ENCODE data around the gene TK1.

The TK1 gene

DNA sequence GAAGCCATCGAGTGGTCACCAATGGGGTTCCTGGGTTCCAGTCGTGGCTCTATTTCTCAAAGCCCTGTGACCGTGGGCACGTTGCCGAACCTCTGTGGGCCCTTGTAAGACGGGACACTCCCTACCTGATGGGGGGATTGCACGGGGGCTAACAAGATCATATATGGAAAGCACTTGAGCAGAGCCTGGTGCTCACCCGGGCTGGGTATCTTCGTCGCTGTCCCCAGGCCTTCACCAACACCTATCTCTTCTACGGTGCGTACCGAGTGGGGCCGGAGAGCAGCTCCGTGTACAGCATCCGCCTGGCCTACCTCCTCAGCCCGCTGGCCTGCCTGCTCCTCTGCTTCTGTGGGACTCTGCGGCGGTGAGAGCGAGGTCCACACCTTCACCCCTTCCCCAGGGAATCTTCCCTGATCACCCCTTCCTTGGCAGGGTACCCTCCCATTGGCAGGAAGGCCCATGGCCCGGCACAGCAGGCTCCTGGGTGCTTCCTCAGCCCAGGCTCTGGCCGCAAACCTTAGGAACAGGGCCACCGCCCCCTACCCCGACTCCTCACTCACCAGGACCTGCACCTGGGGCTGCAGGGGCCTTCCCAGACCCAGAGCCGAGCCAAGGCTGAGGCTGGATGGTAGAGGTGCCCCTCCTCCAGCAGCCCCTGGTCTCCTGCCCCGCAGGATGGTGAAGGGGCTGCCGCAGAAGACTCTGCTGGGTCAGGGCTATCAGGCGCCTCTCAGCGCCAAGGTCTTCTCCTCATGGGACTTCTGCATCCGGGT, 53.5 kb downstream of the TK1 start:
- H3K4me3 ChIP-seq (ENCODE audit: low read length): no peak overlapping the region
- H3K27ac ChIP-seq (ENCODE audit: low read length): no peak overlapping the region
- peaks cover 40% of the 10 kb centered on the region for H3K27me3 ChIP-seq (ENCODE audit: control insufficient read depth, insufficient read depth, low read length)
- no peaks in the 10 kb centered on the region for H3K9me3 ChIP-seq (ENCODE audit: control insufficient read depth, low read depth, low read length)
- H3K9ac ChIP-seq (ENCODE audit: low read length): no peak overlapping the region
- no peaks in the 10 kb centered on the region for H3K36me3 ChIP-seq (ENCODE audit: control insufficient read depth, low read depth, low read length)
- H3K4me1 ChIP-seq (ENCODE audit: control insufficient read depth, low read depth, low read length): peaks cover 3% of the 10 kb centered on the region

DNA sequence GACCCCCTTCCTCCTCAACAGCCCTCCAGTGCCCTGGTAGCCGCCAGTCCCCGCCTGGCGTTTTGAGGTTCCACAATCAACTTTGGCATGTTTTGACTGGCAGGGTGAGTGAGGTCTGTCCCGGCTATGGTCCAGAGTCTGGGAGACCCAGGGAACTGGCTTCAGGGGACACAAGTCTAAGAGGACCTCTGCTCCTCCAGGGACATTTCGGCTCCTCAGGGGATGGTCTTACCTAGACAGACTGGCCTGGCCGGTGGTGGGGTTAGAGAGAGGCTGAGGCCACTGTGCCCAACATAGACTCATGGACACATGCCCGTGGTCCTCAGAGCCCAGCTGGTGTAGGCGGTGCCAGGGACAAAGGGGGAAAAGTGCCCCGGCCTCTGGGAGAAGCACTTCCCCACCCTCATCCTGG, 54.1 kb downstream of the TK1 start:
- Histone ChIP-seq H3K36me3 (ENCODE audit: control insufficient read depth, low read depth, low read length) (no peaks in the 10 kb centered on the region), H3K27ac (ENCODE audit: low read length) (no peak overlapping the region), H3K27me3 (ENCODE audit: control insufficient read depth, insufficient read depth, low read length) (peaks cover 40% of the 10 kb centered on the region), H3K4me1 (ENCODE audit: control insufficient read depth, low read depth, low read length) (peaks cover 3% of the 10 kb centered on the region), H3K9ac (ENCODE audit: low read length) (no peak overlapping the region), H3K9me3 (ENCODE audit: control insufficient read depth, low read depth, low read length) (no peaks in the 10 kb centered on the region), H3K4me3 (ENCODE audit: low read length) (no peak overlapping the region)

DNA sequence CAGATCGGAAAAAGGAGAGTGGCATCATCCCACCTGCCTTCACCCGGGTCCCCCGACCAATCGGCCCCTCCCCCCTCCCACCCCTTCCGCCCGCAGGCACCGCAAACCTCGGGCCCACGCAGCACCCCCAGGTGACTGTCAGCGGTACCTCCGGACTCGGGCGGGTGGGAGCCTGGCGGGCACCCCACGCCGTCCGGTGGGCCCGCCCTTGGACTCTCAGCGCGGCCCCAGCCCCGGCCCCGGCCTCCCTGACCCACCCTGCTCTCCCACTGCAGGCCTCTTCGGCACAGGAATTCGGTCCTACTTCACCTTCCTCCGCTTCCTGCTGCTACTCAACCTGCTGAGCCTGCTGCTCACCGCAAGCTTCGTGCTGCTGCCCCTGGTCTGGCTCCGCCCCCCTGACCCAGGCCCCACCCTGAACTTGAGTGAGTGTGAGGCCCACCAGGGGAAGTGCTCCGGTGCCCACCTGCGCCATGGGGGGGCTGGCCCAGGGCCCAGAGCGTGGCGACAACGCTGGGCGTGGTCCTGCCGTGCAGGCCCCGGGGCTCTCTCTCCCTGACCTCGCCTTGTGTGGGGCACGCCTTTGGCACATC, 54.7 kb downstream of the TK1 start:
- no peak overlapping the region for H3K9ac ChIP-seq (ENCODE audit: low read length)
- peaks cover 4% of the 10 kb centered on the region for H3K4me1 ChIP-seq (ENCODE audit: control insufficient read depth, low read depth, low read length)
- H3K27ac ChIP-seq (ENCODE audit: low read length): no peak overlapping the region
- no peaks in the 10 kb centered on the region for H3K36me3 ChIP-seq (ENCODE audit: control insufficient read depth, low read depth, low read length)
- H3K27me3 ChIP-seq (ENCODE audit: control insufficient read depth, insufficient read depth, low read length): peaks cover 40% of the 10 kb centered on the region
- H3K9me3 ChIP-seq (ENCODE audit: control insufficient read depth, low read depth, low read length): no peaks in the 10 kb centered on the region
- peak overlapping the region; percentile 25 for H3K4me3 ChIP-seq (ENCODE audit: low read length)

DNA sequence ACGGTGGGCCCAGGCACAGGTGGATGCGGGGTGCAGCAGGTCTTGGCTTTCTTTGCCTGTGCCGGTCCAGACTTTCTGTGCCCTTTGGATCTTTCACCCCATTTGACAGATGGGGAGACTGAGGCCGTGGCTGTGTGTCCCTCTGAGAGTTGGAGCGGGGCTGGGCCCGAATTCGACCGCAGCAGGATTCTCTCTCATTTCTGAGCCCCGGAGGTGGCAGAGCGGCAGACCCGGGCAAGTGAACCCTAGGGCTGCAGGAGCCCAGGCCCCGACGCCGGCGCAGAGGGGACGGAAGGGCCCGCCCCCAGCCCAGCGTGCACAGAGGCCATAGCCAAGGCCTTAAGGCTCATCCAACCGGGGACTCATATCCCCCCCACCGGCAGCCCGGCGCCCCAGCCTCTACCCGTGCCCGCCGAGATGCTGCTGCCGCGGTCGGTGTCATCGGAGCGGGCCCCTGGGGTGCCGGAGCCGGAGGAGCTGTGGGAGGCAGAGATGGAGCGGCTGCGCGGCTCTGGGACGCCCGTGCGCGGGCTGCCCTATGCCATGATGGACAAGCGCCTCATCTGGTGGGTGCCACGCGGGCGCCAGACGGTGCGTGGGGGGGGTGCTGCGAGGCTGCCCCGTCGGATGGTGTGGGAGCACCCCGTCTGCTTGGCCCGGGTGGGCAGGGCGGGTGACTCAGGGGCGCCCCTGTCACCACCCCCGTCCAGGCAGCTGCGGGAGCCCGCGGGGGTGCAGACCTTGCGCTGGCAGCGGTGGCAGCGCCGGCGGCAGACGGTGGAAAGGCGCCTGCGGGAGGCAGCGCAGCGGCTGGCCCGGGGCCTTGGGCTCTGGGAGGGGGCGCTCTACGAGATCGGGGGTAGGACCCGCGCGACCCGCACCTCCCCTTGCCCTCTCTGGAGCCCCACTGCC, 55.4 kb downstream of the TK1 start:
- H3K9ac ChIP-seq (ENCODE audit: low read length): no peak overlapping the region

DNA sequence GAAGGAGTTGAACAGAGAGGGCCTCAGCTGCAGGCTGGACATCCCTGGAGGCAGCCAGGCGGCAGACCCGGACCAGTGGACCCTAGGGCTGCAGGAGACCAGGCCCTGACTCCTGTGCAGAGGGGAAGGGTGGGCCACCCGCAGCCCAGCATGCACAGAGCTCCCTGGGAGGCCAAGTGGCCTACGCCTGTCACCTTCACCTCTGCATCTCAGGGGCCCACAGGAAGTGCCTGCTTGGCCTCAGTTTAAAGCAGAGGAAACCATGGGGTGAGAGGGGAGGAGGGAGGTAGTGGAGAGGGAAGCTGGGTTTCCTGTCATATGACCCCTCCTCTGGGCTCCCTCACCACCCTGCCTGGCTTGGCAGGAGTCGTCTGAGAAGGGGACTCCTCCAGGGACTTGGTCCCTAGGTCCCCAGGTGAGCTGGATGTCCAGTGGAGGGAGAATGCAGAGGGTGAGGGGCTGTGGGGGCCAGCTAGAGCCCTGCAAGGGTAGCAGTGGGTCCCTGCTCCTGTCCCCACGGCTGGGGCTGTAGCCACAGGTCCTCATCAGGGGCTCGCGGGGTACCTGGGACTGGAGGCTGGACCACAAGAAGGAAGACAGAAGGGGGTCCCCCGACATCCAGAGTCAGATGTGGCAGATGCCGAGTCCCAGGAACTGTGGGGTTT, 56.3 kb downstream of the TK1 start, which contains the start of gene TMC8:
Gene TMC8 (plus strand): TSS at position 335 of the 665 bp plus-strand sequence. CDS start 818 bp downstream, outside the sequence.
- H3K27me3 ChIP-seq (ENCODE audit: control insufficient read depth, insufficient read depth, low read length): peaks cover 40% of the 10 kb centered on the region
- H3K27ac ChIP-seq (ENCODE audit: low read length): no peak within 1 kb of the TSS
- H3K4me1 ChIP-seq (ENCODE audit: control insufficient read depth, low read depth, low read length): peaks cover 8% of the 10 kb centered on the region
- H3K4me3 ChIP-seq (ENCODE audit: low read length): no peak within 1 kb of the TSS
- H3K36me3 ChIP-seq (ENCODE audit: control insufficient read depth, low read depth, low read length): no peaks in the 10 kb centered on the region
- no peaks in the 10 kb centered on the region for H3K9me3 ChIP-seq (ENCODE audit: control insufficient read depth, low read depth, low read length)
- no peak within 1 kb of the TSS for H3K9ac ChIP-seq (ENCODE audit: low read length)

More for the DNA sequence above, 55.4 kb downstream of the TK1 start:
- Histone ChIP-seq H3K4me3 (ENCODE audit: low read length) (peak overlapping the region; percentile 25), H3K4me1 (ENCODE audit: control insufficient read depth, low read depth, low read length) (peaks cover 8% of the 10 kb centered on the region), H3K27me3 (ENCODE audit: control insufficient read depth, insufficient read depth, low read length) (peaks cover 40% of the 10 kb centered on the region), H3K36me3 (ENCODE audit: control insufficient read depth, low read depth, low read length) (no peaks in the 10 kb centered on the region), H3K9me3 (ENCODE audit: control insufficient read depth, low read depth, low read length) (no peaks in the 10 kb centered on the region), H3K27ac (ENCODE audit: low read length) (no peak overlapping the region)

DNA sequence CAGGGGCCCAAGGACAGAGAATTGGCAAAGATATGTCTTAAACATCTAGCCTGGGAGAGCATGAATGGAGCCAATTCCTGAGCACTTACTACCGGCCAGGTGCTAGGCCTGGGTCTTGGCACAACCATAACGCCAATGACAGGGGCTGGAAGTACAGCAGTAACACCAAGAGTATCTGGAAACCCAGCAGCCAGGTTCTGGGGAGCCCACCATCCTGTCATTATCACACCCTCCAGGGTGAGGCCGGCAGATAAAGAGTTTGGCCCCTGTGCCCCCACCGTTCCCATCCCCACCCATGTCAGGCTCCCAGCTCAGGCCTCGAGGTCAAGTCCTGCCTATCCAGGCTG, 56.8 kb downstream of the TK1 start:
- peaks cover 8% of the 10 kb centered on the region for H3K4me1 ChIP-seq (ENCODE audit: control insufficient read depth, low read depth, low read length)
- H3K36me3 ChIP-seq (ENCODE audit: control insufficient read depth, low read depth, low read length): no peaks in the 10 kb centered on the region
- H3K9ac ChIP-seq (ENCODE audit: low read length): no peak overlapping the region
- no peaks in the 10 kb centered on the region for H3K9me3 ChIP-seq (ENCODE audit: control insufficient read depth, low read depth, low read length)
- no peak overlapping the region for H3K27ac ChIP-seq (ENCODE audit: low read length)
- peaks cover 40% of the 10 kb centered on the region for H3K27me3 ChIP-seq (ENCODE audit: control insufficient read depth, insufficient read depth, low read length)
- no peak overlapping the region for H3K4me3 ChIP-seq (ENCODE audit: low read length)

DNA sequence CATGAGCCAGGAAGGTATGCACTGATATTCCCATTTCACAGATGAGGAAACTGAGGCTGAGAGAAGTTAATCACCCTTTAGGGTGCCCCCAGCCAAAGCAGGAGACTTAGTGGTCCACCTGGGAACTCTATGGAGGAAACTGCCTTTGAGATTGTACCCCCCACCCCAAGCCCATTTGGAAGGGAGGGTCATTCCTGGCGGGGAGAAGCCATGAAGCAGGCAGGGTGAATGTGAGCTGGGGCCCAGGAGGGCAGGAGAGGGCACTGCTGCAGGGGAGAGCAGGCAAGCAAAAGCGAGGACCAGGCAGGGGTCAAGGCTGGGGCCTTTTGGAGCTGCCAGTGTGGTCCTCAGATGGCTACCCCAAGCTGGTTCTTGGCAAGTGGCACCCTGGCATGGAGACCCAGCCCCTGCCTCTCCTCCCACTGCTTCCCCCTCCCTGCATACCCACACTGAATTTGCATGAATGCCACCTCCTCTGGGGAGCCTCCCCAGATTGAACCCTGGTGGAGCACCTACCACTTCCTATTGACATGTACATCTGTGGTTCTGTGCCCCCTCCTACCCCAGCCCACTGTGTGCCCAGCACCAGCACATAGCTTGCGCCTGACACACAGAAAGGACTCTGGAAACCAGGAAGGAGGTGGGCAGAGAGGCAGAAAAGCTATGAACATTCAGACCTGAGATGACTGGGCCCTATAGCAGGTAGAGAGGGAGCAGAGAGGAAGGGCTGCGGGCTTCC, 57.3 kb downstream of the TK1 start:
- no peak overlapping the region for H3K27ac ChIP-seq (ENCODE audit: low read length)
- peaks cover 8% of the 10 kb centered on the region for H3K4me1 ChIP-seq (ENCODE audit: control insufficient read depth, low read depth, low read length)
- peaks cover 40% of the 10 kb centered on the region for H3K27me3 ChIP-seq (ENCODE audit: control insufficient read depth, insufficient read depth, low read length)
- H3K4me3 ChIP-seq (ENCODE audit: low read length): no peak overlapping the region
- H3K9ac ChIP-seq (ENCODE audit: low read length): no peak overlapping the region
- no peaks in the 10 kb centered on the region for H3K36me3 ChIP-seq (ENCODE audit: control insufficient read depth, low read depth, low read length)
- no peaks in the 10 kb centered on the region for H3K9me3 ChIP-seq (ENCODE audit: control insufficient read depth, low read depth, low read length)

DNA sequence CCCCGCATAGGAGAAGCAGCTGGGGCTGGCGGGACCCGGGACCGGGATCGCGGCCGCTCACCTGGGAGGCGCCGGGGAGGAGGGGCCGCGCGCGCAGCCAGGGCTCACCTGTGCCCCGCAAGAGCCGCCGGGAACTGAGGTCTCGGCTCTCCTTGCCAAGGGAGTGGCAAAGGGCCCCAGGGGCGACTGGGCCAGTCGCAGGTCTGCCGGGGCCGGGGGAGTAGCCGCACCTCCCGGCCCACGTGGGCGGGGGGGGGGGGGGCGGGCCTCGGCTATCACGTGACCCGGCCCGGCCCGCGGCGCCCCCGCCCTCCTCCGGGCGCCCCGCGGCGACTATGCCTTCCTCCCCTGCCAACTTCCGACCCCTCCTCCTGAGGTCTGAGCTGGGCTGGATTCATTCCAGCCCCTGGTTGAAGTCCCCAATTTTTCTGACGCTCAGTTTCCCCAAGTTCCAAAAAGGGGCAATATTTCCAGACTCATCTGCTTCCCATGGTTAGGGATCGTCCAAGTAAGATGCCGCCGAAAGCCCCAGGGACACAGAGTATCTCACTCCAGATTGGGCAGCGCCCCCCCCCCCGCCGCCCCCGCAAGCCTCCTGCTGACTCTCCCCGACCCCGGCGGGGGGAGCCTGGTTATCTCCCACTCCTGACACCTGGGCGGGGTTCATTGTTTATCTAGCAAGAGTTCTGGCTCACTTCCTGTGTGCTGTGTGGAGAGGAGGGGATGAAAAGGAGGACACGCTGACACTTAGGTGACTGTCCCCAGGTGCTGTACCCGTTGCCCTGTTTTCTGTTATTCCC, 58.1 kb downstream of the TK1 start, which contains the start of gene TMC6:
Gene TMC6 (minus strand): TSS at position 205 of the 800 bp plus-strand sequence. CDS start 1,923 bp downstream, outside the sequence.
- Histone ChIP-seq H3K4me1 (ENCODE audit: control insufficient read depth, low read depth, low read length) (peaks cover 8% of the 10 kb centered on the region), H3K4me3 (ENCODE audit: low read length) (peak within 1 kb of the TSS; percentile 74), H3K36me3 (ENCODE audit: control insufficient read depth, low read depth, low read length) (peaks cover 3% of the 10 kb centered on the region), H3K9ac (ENCODE audit: low read length) (peak within 1 kb of the TSS; percentile 61), H3K27ac (ENCODE audit: low read length) (no peak within 1 kb of the TSS), H3K9me3 (ENCODE audit: control insufficient read depth, low read depth, low read length) (no peaks in the 10 kb centered on the region), H3K27me3 (ENCODE audit: control insufficient read depth, insufficient read depth, low read length) (peaks cover 35% of the 10 kb centered on the region)

DNA sequence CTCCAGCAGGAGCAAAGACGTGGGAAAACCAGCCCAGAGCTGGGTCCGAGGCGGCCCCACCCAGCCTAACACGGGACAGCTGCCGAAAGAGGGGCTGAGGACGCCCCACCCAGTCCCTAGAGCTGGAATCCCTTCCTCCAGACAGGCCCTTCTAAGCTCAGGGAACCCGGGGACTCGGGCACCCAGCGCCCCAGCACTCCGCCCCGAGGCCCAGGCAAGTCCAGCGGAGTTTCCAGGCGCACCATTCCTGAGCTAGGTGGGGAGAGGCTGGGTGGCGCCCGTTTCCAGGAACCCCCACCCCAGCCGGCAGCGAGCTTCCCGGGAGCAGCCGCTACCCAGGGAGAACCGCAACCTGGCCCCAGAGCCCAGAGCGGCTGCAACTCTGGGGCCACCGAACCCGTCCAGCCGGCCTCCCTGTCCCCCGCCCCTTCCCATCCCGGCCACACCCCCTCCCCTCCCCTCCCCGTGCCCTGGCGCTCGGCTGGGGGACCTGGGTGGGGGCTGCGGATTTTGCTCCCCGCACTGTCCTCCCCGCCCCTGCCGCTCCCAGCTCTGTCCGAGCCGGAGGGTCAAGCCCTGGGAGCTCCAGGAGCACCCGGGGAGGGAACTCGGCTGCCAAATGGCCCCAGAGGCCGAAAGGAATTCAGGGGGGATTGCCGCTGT, 58.8 kb downstream of the TK1 start:
- H3K36me3 ChIP-seq (ENCODE audit: control insufficient read depth, low read depth, low read length): peaks cover 11% of the 10 kb centered on the region
- H3K9me3 ChIP-seq (ENCODE audit: control insufficient read depth, low read depth, low read length): no peaks in the 10 kb centered on the region
- H3K4me3 ChIP-seq (ENCODE audit: low read length): peak overlapping the region; percentile 74
- peaks cover 28% of the 10 kb centered on the region for H3K27me3 ChIP-seq (ENCODE audit: control insufficient read depth, insufficient read depth, low read length)
- peak overlapping the region; percentile 61 for H3K9ac ChIP-seq (ENCODE audit: low read length)
- peaks cover 8% of the 10 kb centered on the region for H3K4me1 ChIP-seq (ENCODE audit: control insufficient read depth, low read depth, low read length)
- H3K27ac ChIP-seq (ENCODE audit: low read length): no peak overlapping the region
